Measurements from ENCODE around the gene ARGFX.

The ARGFX gene

GRCh38 chr3:121601212-121601812 is 33.6 kb downstream of the ARGFX start:
- DNase-seq = no peak

- DNase-seq = no peak
Measured at GRCh38 chr3:121604759-121605158, 37.0 kb downstream of the ARGFX start.

- DNase-seq = no peak
Measured at GRCh38 chr3:121606106-121606505, 38.4 kb downstream of the ARGFX start.

Data from SIG-M5 (cell line).